ENCODE measurements around the gene TC2N. TPM values are rescaled to one million over a fixed set of nuclear protein-coding genes. Genes with fewer than 3 reads are reported as not detected.

The TC2N gene
- polyA plus RNA-seq, 1 donor from 2014 or later, result 2.1 TPM

DNA sequence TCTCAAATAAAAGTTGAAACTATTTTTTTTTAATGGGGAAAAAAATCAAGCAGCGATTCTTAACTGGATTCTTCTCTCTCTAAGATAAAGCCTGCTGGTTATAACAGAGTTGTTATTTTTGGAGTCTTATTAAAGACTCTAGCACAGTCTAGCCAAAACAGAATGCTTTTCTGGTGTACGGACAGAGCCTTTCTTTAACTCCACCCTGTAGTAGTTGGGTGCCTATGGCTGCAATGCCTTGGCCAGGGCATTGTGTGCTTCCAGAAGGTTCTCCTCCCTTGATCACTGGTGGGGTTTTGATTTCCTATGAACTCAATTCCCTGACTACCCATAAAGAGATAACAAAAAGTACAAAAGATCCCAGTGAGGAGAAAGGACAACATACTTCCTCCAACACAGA lies 35.7 kb upstream of the TC2N start:
- no peaks in the 10 kb centered on the region for H3K9me2 ChIP-seq (ENCODE audit: insufficient read depth, low read length)
- TF ChIP-seq TAF1 (IDR thresholded peaks at IDR 0.05; ENCODE audit: low read depth) (no peak), EZH2 (IDR thresholded peaks at IDR 0.05; ENCODE audit: borderline replicate concordance, insufficient read depth, low read length, poor library complexity, severe bottlenecking) (no peak), RAD21 (conservative IDR thresholded peaks at IDR 0.05) (no peak), SMC3 (conservative IDR thresholded peaks at IDR 0.05; ENCODE audit: poor library complexity) (no peak)
- TF ChIP-seq, protein P1, sequence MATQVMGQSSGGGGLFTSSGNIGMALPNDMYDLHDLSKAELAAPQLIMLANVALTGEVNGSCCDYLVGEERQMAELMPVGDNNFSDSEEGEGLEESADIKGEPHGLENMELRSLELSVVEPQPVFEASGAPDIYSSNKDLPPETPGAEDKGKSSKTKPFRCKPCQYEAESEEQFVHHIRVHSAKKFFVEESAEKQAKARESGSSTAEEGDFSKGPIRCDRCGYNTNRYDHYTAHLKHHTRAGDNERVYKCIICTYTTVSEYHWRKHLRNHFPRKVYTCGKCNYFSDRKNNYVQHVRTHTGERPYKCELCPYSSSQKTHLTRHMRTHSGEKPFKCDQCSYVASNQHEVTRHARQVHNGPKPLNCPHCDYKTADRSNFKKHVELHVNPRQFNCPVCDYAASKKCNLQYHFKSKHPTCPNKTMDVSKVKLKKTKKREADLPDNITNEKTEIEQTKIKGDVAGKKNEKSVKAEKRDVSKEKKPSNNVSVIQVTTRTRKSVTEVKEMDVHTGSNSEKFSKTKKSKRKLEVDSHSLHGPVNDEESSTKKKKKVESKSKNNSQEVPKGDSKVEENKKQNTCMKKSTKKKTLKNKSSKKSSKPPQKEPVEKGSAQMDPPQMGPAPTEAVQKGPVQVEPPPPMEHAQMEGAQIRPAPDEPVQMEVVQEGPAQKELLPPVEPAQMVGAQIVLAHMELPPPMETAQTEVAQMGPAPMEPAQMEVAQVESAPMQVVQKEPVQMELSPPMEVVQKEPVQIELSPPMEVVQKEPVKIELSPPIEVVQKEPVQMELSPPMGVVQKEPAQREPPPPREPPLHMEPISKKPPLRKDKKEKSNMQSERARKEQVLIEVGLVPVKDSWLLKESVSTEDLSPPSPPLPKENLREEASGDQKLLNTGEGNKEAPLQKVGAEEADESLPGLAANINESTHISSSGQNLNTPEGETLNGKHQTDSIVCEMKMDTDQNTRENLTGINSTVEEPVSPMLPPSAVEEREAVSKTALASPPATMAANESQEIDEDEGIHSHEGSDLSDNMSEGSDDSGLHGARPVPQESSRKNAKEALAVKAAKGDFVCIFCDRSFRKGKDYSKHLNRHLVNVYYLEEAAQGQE (IDR thresholded peaks at IDR 0.05; ENCODE audit: borderline replicate concordance), result no peak
- no peak overlapping the region for H3K9ac ChIP-seq (ENCODE audit: low read length)
- H3K9me3 ChIP-seq (ENCODE audit: low read length), result no peaks in the 10 kb centered on the region
- no peak overlapping the region for H3K4me3 ChIP-seq (ENCODE audit: low read length)
- no peaks in the 10 kb centered on the region for H3K27me3 ChIP-seq (ENCODE audit: insufficient read depth, low read depth, low read length)
- no peaks in the 10 kb centered on the region for H4K20me1 ChIP-seq (ENCODE audit: insufficient read depth)
- H3F3A ChIP-seq (ENCODE audit: insufficient read depth, low read length, poor library complexity, severe bottlenecking), result no peaks in the 10 kb centered on the region
- H3K27ac ChIP-seq (ENCODE audit: low read length), result no peak overlapping the region
- no peak overlapping the region for H2AFZ ChIP-seq (ENCODE audit: low read depth, low read length)
- H3K36me3 ChIP-seq (ENCODE audit: insufficient read depth, low read length), result no peaks in the 10 kb centered on the region
- no peak overlapping the region for H3K4me2 ChIP-seq (ENCODE audit: low read length)
- no peaks in the 10 kb centered on the region for H3K79me2 ChIP-seq (replicated peaks; ENCODE audit: insufficient read depth, low read length)

DNA sequence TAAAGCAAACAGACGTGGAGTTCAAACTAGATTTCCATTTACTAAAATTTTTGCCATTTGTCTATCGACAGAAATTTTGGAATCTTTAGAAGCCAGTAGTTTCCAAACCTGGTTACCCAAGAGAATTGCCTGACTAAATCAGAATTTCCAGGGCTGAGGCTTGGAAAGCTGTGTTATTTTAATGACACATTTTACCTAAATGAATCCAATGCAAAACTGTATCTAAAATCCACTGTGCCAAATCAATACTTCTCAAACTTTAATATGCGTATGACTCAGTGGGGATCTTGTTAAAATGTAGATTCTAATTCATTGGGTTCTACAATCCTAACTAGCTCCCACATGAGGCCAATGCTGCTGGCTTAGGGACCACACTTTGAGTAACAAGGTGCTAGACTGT lies 35.0 kb upstream of the TC2N start:
- Histone ChIP-seq H3K36me3 (ENCODE audit: insufficient read depth, low read length) (no peaks in the 10 kb centered on the region), H3K4me3 (ENCODE audit: low read length) (no peak overlapping the region), H3K9ac (ENCODE audit: low read length) (no peak overlapping the region), H3K79me2 (replicated peaks; ENCODE audit: insufficient read depth, low read length) (no peaks in the 10 kb centered on the region), H3K27ac (ENCODE audit: low read length) (no peak overlapping the region), H3F3A (ENCODE audit: insufficient read depth, low read length, poor library complexity, severe bottlenecking) (no peaks in the 10 kb centered on the region), H3K9me2 (ENCODE audit: insufficient read depth, low read length) (no peaks in the 10 kb centered on the region), H2AFZ (ENCODE audit: low read depth, low read length) (no peak overlapping the region), H3K4me2 (ENCODE audit: low read length) (no peak overlapping the region), H3K9me3 (ENCODE audit: low read length) (no peaks in the 10 kb centered on the region), H4K20me1 (ENCODE audit: insufficient read depth) (no peaks in the 10 kb centered on the region), H3K27me3 (ENCODE audit: insufficient read depth, low read depth, low read length) (no peaks in the 10 kb centered on the region)
- TF ChIP-seq TAF1 (IDR thresholded peaks at IDR 0.05; ENCODE audit: low read depth) (no peak), MXI1 (conservative IDR thresholded peaks at IDR 0.05; ENCODE audit: poor library complexity, severe bottlenecking) (no peak), RAD21 (conservative IDR thresholded peaks at IDR 0.05) (no peak), POLR2AphosphoS5 (IDR thresholded peaks at IDR 0.05) (no peak), EZH2 (IDR thresholded peaks at IDR 0.05; ENCODE audit: borderline replicate concordance, insufficient read depth, low read length, poor library complexity, severe bottlenecking) (no peak), SMC3 (conservative IDR thresholded peaks at IDR 0.05; ENCODE audit: poor library complexity) (no peak), EP300 (conservative IDR thresholded peaks at IDR 0.05; ENCODE audit: poor library complexity, severe bottlenecking) (no peak)
- TF ChIP-seq, protein P2, sequence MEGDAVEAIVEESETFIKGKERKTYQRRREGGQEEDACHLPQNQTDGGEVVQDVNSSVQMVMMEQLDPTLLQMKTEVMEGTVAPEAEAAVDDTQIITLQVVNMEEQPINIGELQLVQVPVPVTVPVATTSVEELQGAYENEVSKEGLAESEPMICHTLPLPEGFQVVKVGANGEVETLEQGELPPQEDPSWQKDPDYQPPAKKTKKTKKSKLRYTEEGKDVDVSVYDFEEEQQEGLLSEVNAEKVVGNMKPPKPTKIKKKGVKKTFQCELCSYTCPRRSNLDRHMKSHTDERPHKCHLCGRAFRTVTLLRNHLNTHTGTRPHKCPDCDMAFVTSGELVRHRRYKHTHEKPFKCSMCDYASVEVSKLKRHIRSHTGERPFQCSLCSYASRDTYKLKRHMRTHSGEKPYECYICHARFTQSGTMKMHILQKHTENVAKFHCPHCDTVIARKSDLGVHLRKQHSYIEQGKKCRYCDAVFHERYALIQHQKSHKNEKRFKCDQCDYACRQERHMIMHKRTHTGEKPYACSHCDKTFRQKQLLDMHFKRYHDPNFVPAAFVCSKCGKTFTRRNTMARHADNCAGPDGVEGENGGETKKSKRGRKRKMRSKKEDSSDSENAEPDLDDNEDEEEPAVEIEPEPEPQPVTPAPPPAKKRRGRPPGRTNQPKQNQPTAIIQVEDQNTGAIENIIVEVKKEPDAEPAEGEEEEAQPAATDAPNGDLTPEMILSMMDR (IDR thresholded peaks at IDR 0.05; ENCODE audit: poor library complexity, severe bottlenecking), result no peak
- TF ChIP-seq, protein P1 (IDR thresholded peaks at IDR 0.05; ENCODE audit: borderline replicate concordance), result no peak

Measured in neural cell (in vitro differentiated cells).